Liver (tissue), 3 donors: ENCODE results near the gene FILIP1L.

Experiments
- ATF3 ChIP-seq: IDR thresholded peaks from 2 replicates; pipeline ENCODE4 v1.6.1; 2016; ENCODE audit warnings: antibody characterized with exemption
- CTCF ChIP-seq: fragments of 150-350 bp; IDR thresholded peaks from 2 replicates; pipeline ENCODE4 v1.5.1; 2017; ENCODE audit warnings: improper control_type of control experiment, low read depth, low read length; ENCODE audit not compliant: missing input control
- EGR1 ChIP-seq, 2 donors: IDR thresholded peaks; 2 replicates each; pipeline ENCODE4 v1.6.1; 2016 to 2018; ENCODE audit warnings: antibody characterized with exemption in 2 of 2, low read depth in 2 of 2
- GABPA ChIP-seq, 2 donors: IDR thresholded peaks in 1 of 2; conservative IDR thresholded peaks in 1 of 2; 2 replicates each; pipeline ENCODE4 v1.6.1; 2016; ENCODE audit warnings: antibody characterized with exemption in 2 of 2, mild to moderate bottlenecking in 1 of 2, moderate library complexity in 1 of 2
- JUND ChIP-seq, 2 donors: IDR thresholded peaks; 2 replicates each; pipeline ENCODE4 v1.6.1; 2016; ENCODE audit warnings: antibody characterized with exemption in 2 of 2
- REST ChIP-seq: IDR thresholded peaks from 2 replicates; pipeline ENCODE4 v1.6.1; 2016; ENCODE audit warnings: antibody characterized with exemption, mild to moderate bottlenecking
- RXRA ChIP-seq, 2 donors: IDR thresholded peaks; 2 replicates each; pipeline ENCODE4 v1.6.1; 2017 to 2018; ENCODE audit warnings: antibody characterized with exemption in 2 of 2, mild to moderate bottlenecking in 1 of 2
- SP1 ChIP-seq: IDR thresholded peaks from 2 replicates; pipeline ENCODE4 v1.6.1; 2018; ENCODE audit warnings: antibody characterized with exemption, mild to moderate bottlenecking
- YY1 ChIP-seq: IDR thresholded peaks from 2 replicates; pipeline ENCODE4 v1.6.1; 2016; ENCODE audit warnings: antibody characterized with exemption, mild to moderate bottlenecking
- donor health status: healthy.
- donor health status: healthy.

- TF ChIP-seq CTCF (no peak), REST (no peak), YY1 (no peak), EGR1 (IDR thresholded peaks at IDR 0.05; ENCODE audit: low read depth in 2 of 2) (no peak), JUND (IDR thresholded peaks at IDR 0.05) (no peak), SP1 (no peak), ATF3 (no peak), RXRA (IDR thresholded peaks at IDR 0.05) (no peak), GABPA (IDR thresholded peaks at IDR 0.05 in 1 of 2, conservative IDR thresholded peaks at IDR 0.05 in 1 of 2) (no peak)
Observed at GRCh38 chr3:100032243-100032642, 82.1 kb downstream of the FILIP1L start.
